ENCODE measurements around the gene KRTAP4-6.
A peak's percentile ranks its signal among the peaks of the same experiment; 100 is the strongest.
"Not testable (repeated sequence)": the region's sequence is repeated elsewhere in the genome, so short reads cannot be mapped to it uniquely, and the experiment has no call there.

KRTAP4-6 gene

GRCh38 chr17:41140360-41141131, at the start of gene KRTAP4-6:
KRTAP4-6 (minus strand) TSS chr17:41140544; CDS start chr17:41140487, 57 bp downstream.
- DNase-seq, result peak; percentile 20

- DNase-seq, result not testable (repeated sequence)
Measured at GRCh38 chr17:41189837-41190318, 49.5 kb upstream of the KRTAP4-6 start, which contains the start of gene KRTAP9-1. KRTAP9-1 (plus strand) TSS chr17:41189887; CDS start chr17:41189887, 0 bp downstream.

- no peak for DNase-seq
Measured at GRCh38 chr17:41186872-41187271, 46.5 kb upstream of the KRTAP4-6 start.

GRCh38 chr17:41185001-41185400, 44.7 kb upstream of the KRTAP4-6 start:
- no peak for DNase-seq

- DNase-seq, result no peak
Measured at GRCh38 chr17:41184480-41184961, 44.2 kb upstream of the KRTAP4-6 start, which contains the start of gene KRTAP4-1. KRTAP4-1 (minus strand) TSS chr17:41184911; CDS start chr17:41184854, 57 bp downstream.

GRCh38 chr17:41178843-41179616, 38.7 kb upstream of the KRTAP4-6 start:
- DNase-seq, result no peak

GRCh38 chr17:41178341-41178740, 38.0 kb upstream of the KRTAP4-6 start:
- no peak for DNase-seq

GRCh38 chr17:41177727-41178271, 37.5 kb upstream of the KRTAP4-6 start, which contains the start of gene KRTAP4-2:
KRTAP4-2 (minus strand) TSS chr17:41178221; CDS start chr17:41178164, 57 bp downstream.
- no peak for DNase-seq

GRCh38 chr17:41176744-41177387, 36.5 kb upstream of the KRTAP4-6 start:
- DNase-seq, result no peak

- no peak for DNase-seq
Measured at GRCh38 chr17:41171886-41172285, 31.5 kb upstream of the KRTAP4-6 start.

- DNase-seq, result no peak
Measured at GRCh38 chr17:41168121-41168520, 27.8 kb upstream of the KRTAP4-6 start, which contains the start of gene KRTAP4-3. KRTAP4-3 (minus strand) TSS chr17:41168221; CDS start chr17:41168172, 49 bp downstream.

- DNase-seq, result peak; percentile 46
Measured at GRCh38 chr17:41167561-41167960, 27.2 kb upstream of the KRTAP4-6 start.

GRCh38 chr17:41163828-41164227, 23.5 kb upstream of the KRTAP4-6 start:
- DNase-seq, result no peak

GRCh38 chr17:41160648-41161047, 20.3 kb upstream of the KRTAP4-6 start, which contains the start of gene KRTAP4-4:
KRTAP4-4 (minus strand) TSS chr17:41160748; CDS start chr17:41160691, 57 bp downstream.
- DNase-seq, result no peak

- not testable (repeated sequence) for DNase-seq
Measured at GRCh38 chr17:41160190-41160589, 19.8 kb upstream of the KRTAP4-6 start.

GRCh38 chr17:41153856-41154255, 13.5 kb upstream of the KRTAP4-6 start:
- no peak for DNase-seq

- no peak for DNase-seq
Measured at GRCh38 chr17:41151525-41151924, 11.2 kb upstream of the KRTAP4-6 start.

- no peak for DNase-seq
Measured at GRCh38 chr17:41150026-41150425, 9.7 kb upstream of the KRTAP4-6 start.

GRCh38 chr17:41149652-41149985, 9.3 kb upstream of the KRTAP4-6 start, which contains the start of gene KRTAP4-5:
KRTAP4-5 (minus strand) TSS chr17:41149825; CDS start chr17:41149767, 58 bp downstream.
- DNase-seq, result no peak

- not testable (repeated sequence) for DNase-seq
Measured at GRCh38 chr17:41148971-41149651, 8.8 kb upstream of the KRTAP4-6 start.

GRCh38 chr17:41147531-41148204, 7.3 kb upstream of the KRTAP4-6 start:
- no peak for DNase-seq

All from DMS53 (cell line).